ENCODE results near the gene ADAMTS6.

Gene ADAMTS6

DNA sequence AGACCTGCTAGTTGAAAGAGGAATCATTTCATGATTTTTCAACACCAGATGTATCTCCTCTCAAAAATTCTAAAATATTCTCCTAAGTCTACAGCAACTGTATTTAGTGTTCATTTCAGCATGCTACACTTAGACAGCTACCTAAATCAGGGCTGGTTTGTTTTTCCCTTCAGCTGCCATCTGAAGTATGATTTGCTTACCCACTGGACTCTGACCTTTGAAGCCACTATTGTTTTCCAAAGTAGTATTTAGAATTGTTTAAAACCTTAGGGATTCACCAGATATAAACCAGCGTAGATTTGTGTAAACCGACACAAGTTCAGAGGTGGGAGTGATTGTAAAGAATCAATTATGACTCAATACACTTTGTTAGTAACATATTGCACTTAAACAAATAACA is 193.1 kb downstream of the ADAMTS6 start:
- TF ChIP-seq, protein P1, sequence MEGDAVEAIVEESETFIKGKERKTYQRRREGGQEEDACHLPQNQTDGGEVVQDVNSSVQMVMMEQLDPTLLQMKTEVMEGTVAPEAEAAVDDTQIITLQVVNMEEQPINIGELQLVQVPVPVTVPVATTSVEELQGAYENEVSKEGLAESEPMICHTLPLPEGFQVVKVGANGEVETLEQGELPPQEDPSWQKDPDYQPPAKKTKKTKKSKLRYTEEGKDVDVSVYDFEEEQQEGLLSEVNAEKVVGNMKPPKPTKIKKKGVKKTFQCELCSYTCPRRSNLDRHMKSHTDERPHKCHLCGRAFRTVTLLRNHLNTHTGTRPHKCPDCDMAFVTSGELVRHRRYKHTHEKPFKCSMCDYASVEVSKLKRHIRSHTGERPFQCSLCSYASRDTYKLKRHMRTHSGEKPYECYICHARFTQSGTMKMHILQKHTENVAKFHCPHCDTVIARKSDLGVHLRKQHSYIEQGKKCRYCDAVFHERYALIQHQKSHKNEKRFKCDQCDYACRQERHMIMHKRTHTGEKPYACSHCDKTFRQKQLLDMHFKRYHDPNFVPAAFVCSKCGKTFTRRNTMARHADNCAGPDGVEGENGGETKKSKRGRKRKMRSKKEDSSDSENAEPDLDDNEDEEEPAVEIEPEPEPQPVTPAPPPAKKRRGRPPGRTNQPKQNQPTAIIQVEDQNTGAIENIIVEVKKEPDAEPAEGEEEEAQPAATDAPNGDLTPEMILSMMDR (conservative IDR thresholded peaks at IDR 0.05), result no peak
- H3K27ac ChIP-seq, result no peak overlapping the region

DNA sequence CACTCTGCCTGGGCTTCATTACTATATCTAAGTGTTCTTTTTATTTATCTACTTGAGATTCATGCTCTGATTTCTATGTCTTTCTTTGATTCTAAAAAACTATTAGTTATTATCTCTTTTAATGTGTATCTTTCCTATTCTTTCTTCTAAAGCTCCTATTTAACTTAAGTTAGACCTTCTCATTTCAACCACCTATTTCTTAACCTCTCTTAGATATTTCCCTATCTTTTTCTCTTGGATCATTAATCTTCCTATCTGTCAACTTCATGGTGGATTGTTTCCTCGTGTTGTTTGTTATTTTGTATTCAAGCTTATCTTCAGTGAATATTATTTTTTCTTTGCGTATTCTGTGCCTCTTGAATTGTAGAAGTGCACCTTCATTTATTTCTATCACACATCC is 202.1 kb downstream of the ADAMTS6 start:
- TF ChIP-seq, protein P1 (conservative IDR thresholded peaks at IDR 0.05), result no peak
- no peak overlapping the region for H3K27ac ChIP-seq

DNA sequence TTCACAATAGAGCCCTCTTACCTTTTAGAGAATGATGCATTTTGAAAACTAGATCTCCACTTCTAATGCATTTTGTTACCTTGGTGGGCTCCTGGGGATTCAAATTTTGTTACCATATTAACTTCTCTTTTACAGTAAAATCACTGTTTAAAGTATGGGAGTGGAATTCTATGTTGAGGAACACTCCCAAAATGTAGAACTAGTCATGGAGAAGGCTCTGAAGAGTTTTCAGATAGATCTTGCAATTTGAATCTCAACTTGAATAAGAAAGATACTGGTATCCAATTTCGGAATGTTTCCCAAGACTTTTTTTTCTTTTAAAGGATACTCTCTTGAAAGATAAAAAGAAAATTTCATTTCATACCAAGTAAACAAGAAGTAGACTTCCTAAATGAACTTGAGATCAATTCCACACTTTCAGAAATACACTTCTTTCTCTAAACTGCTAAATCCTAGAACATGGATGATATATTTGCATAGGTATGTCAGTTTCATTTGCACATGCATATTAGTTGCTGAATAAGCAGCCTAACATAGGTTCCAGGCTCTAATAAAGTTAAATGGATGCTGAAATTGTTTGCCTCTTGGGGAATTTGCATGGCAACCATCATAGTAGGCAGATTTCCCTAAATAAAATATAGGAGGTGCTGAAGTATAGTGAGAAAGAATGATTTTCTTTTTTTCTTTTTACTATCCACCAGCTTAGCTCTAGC is 205.4 kb downstream of the ADAMTS6 start:
- no peak overlapping the region for H3K27ac ChIP-seq
- TF ChIP-seq, protein P1 (conservative IDR thresholded peaks at IDR 0.05), result no peak

DNA sequence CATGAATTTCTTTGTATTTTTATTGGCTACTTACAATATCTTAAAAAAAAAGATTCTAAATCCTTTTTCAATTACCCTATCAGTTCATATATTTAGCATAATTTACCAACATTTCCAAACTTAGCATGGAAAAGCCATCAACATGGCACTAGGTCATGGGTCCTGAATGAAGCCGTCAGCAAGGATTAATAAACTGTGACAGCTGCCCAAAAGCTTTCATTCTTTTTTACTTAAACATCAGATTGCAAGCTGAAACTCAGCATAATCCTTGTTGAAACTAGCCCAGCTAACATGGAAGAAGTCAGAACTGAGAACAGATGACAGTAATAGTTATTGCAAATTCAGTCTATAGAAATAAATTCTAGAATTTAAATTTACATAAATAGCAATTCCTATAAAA is 209.8 kb downstream of the ADAMTS6 start:
- TF ChIP-seq, protein P1 (conservative IDR thresholded peaks at IDR 0.05), result no peak
- H3K27ac ChIP-seq, result no peak overlapping the region

DNA sequence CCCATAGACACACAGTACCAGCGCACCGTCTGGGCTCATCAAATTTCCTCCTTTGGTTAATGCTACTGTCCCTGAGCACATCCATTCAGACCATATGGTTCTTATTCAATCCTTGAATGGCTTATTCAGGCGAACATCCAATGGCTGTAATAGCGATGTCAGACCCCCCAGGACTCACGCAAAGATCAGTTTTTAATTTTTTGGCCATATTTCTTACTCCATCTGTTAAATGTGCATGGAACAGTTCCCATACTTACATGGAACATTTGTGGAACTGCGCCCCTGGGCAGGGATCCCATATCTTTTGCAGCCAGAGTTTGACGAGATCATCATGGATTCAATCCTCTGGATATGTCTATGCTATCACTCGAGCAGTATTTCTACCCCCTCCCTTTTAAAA is 213.2 kb downstream of the ADAMTS6 start:
- TF ChIP-seq, protein P1 (conservative IDR thresholded peaks at IDR 0.05), result no peak

DNA sequence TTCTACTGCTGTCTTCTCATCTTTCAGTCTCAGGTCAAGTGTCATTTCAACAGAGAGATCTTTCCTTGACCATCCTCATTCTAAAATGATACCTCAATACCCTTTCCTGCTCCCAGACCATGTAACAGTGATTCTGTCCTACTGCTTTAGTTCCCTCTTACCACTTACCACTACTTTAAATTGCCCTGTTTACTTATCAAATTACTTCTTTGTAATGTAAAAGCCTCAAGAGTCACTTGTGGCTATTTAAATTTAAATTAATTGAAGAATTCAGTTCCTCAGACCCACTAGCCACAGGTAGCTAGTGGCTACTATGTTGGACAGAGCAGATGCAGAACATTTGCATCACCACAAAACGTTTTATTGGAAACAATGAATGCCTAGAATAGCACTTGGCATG is 217.3 kb downstream of the ADAMTS6 start:
- TF ChIP-seq, protein P1 (conservative IDR thresholded peaks at IDR 0.05), result no peak
- H3K27ac ChIP-seq, result no peak overlapping the region

More for the DNA sequence above, 213.2 kb downstream of the ADAMTS6 start:
- no peak overlapping the region for H3K27ac ChIP-seq

DNA sequence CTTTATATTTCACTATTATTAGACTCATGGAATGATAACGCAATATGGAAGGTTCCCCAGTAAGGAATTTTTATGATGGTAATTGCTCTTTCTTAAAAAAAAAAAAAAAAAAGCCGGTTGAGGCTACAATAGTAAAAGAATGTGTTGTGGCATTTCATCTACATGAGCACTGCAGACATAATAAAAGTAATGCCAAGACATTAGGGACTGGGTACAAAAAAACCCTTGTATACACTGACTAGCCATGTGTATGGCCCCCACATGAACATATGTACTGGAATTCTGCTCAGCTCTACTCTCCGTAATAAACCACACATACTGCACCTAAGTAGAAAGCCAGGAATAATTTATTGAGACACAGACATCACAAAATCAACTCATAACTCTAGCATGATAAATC is 218.4 kb downstream of the ADAMTS6 start:
- no peak overlapping the region for H3K27ac ChIP-seq
- TF ChIP-seq, protein P1 (conservative IDR thresholded peaks at IDR 0.05), result no peak

Measured in VCaP (cell line).